Measurements from ENCODE around the gene EYS. TPM values are rescaled to one million over a fixed set of nuclear protein-coding genes. Genes with fewer than 3 reads are reported as not detected.

Gene EYS
- total and polyA plus RNA-seq, 2 of the 13 experiments (the other 11 are each of a cell fraction or from before 2014, with no cell fraction given), result 0.04 to 0.07 TPM

DNA sequence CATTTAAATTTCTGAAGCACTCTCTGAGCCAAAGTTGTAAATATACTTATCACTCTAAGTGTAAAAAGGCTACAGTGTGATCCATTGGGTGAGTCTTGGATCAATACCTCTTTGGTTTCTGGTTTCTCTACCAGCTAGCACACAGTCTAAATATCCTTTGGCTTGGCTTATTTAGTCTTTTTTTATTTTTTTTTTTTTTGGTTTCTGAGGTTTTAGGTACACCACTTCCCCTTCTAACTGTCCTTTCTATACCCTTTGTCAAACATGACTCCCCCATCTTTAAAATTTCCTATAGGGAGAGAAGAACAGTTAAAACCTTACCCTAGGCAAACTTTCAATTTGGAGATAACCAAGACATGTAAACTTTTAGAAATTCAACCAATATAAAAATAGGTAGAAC, 1692.4 kb downstream of the EYS start (continued):
- TF ChIP-seq, protein P1, sequence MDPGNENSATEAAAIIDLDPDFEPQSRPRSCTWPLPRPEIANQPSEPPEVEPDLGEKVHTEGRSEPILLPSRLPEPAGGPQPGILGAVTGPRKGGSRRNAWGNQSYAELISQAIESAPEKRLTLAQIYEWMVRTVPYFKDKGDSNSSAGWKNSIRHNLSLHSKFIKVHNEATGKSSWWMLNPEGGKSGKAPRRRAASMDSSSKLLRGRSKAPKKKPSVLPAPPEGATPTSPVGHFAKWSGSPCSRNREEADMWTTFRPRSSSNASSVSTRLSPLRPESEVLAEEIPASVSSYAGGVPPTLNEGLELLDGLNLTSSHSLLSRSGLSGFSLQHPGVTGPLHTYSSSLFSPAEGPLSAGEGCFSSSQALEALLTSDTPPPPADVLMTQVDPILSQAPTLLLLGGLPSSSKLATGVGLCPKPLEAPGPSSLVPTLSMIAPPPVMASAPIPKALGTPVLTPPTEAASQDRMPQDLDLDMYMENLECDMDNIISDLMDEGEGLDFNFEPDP (CRISPR knock-in tag; conservative IDR thresholded peaks at IDR 0.05), result no peak
- no peak for TF ChIP-seq ZNF589 (CRISPR knock-in tag; conservative IDR thresholded peaks at IDR 0.05)
- no peak for TF ChIP-seq ARNT (IDR thresholded peaks at IDR 0.05)
- TF ChIP-seq, protein P2, sequence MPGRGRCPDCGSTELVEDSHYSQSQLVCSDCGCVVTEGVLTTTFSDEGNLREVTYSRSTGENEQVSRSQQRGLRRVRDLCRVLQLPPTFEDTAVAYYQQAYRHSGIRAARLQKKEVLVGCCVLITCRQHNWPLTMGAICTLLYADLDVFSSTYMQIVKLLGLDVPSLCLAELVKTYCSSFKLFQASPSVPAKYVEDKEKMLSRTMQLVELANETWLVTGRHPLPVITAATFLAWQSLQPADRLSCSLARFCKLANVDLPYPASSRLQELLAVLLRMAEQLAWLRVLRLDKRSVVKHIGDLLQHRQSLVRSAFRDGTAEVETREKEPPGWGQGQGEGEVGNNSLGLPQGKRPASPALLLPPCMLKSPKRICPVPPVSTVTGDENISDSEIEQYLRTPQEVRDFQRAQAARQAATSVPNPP (CRISPR knock-in tag; IDR thresholded peaks at IDR 0.05), result no peak

DNA sequence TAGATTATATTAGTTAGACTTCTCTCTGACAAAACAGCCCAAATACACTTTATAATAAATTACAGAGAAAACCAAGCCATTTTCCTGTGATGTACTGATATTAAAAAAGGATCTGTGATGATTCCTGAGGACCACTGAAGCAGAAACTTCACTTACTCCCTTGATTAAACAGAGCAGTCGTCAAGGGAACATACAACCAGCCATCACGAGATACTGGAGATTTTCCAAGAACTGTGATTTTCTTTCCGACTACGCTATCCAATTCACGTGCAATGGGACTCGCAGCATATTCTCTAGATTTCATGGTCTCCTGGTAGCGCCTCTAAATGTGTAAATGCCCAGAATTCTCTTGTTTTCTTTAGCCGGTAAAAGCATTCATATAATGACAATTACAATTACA, 1694.0 kb downstream of the EYS start:
- no peak overlapping the region for H2AFZ ChIP-seq (ENCODE audit: low read length)
- no peak for FAIRE-seq
- DNase-seq (ENCODE audit: low spot score), result no peak
- in situ Hi-C loops (cut with HindIII; ENCODE audit: extremely low pct_ligation_motif_present, low pct_unique_long_range_greater_than_20kb) (loop anchor here (5.0 kb wide), 1 partner anchor 319 kb away; no protein-coding TSS in a partner anchor), intact Hi-C loops (cut with micrococcal nuclease; ENCODE audit: unreplicated experiment) (loop anchor here (10.0 kb wide), 1 partner anchor 152 kb away; no protein-coding TSS in a partner anchor)
- no TSS peak for BruUV-seq (replicated peaks)
- H3K4me1 ChIP-seq (ENCODE audit: insufficient read depth, low read length), result no peaks in the 10 kb centered on the region
- 45% methylated on average over 8 of the region's 8 CpGs for WGBS (ENCODE audit: low lambda C conversion rate)
- H3K9me3 ChIP-seq (ENCODE audit: low read length), result no peaks in the 10 kb centered on the region
- no peak overlapping the region for H3K4me3 ChIP-seq (replicated peaks in 1 of 3; ENCODE audit: insufficient read depth in 1 of 3, low read depth in 2 of 3, low read length in 3 of 3)
- H4K20me1 ChIP-seq (ENCODE audit: insufficient read depth, low read length), result no peaks in the 10 kb centered on the region
- H3K79me2 ChIP-seq (ENCODE audit: insufficient read depth, low read length), result no peaks in the 10 kb centered on the region
- POLR2A ChIA-PET, result no interaction called here
- no peak overlapping the region for H3K27ac ChIP-seq (ENCODE audit: extremely low read length, insufficient read depth, low read length)
- CTCF ChIA-PET (ENCODE audit: low intra/inter-chr PET ratio, low total read pairs), result interaction anchor here (5.3 kb wide), 1 partner anchor 317 kb away, joined by 61 read pairs; no protein-coding TSS in a partner anchor
- no peaks in the 10 kb centered on the region for H3K36me3 ChIP-seq (replicated peaks in 1 of 2; ENCODE audit: control insufficient read depth in 1 of 2, insufficient read depth in 2 of 2, low read length in 2 of 2)
- H3K4me2 ChIP-seq (ENCODE audit: low read depth, low read length), result no peak overlapping the region
- H3K9ac ChIP-seq (ENCODE audit: insufficient read depth, low read depth, low read length), result no peak overlapping the region
- no peaks in the 10 kb centered on the region; a peak in 1 of 5 replicates for H3K27me3 ChIP-seq (ENCODE audit: control insufficient read depth in 1 of 2, insufficient read depth in 2 of 2, low read length in 2 of 2)
- no peak for ATAC-seq
- TF ChIP-seq ATF7-NPFF (CRISPR knock-in tag; IDR thresholded peaks at IDR 0.05; ENCODE audit: low read depth) (no peak), ZNF160 (CRISPR knock-in tag; IDR thresholded peaks at IDR 0.05) (no peak), HNF4G (IDR thresholded peaks at IDR 0.05; ENCODE audit: borderline replicate concordance, low read depth, low read length) (no peak), HNF4G (CRISPR knock-in tag; IDR thresholded peaks at IDR 0.05; ENCODE audit: borderline replicate concordance, low read depth) (no peak), SRY (CRISPR knock-in tag; IDR thresholded peaks at IDR 0.05) (no peak), U2AF2 (IDR thresholded peaks at IDR 0.05; ENCODE audit: low read depth, low read length) (no peak), SMARCC2 (IDR thresholded peaks at IDR 0.05) (no peak), KLF13 (CRISPR knock-in tag; IDR thresholded peaks at IDR 0.05) (no peak)
- TF ChIP-seq, protein P3, sequence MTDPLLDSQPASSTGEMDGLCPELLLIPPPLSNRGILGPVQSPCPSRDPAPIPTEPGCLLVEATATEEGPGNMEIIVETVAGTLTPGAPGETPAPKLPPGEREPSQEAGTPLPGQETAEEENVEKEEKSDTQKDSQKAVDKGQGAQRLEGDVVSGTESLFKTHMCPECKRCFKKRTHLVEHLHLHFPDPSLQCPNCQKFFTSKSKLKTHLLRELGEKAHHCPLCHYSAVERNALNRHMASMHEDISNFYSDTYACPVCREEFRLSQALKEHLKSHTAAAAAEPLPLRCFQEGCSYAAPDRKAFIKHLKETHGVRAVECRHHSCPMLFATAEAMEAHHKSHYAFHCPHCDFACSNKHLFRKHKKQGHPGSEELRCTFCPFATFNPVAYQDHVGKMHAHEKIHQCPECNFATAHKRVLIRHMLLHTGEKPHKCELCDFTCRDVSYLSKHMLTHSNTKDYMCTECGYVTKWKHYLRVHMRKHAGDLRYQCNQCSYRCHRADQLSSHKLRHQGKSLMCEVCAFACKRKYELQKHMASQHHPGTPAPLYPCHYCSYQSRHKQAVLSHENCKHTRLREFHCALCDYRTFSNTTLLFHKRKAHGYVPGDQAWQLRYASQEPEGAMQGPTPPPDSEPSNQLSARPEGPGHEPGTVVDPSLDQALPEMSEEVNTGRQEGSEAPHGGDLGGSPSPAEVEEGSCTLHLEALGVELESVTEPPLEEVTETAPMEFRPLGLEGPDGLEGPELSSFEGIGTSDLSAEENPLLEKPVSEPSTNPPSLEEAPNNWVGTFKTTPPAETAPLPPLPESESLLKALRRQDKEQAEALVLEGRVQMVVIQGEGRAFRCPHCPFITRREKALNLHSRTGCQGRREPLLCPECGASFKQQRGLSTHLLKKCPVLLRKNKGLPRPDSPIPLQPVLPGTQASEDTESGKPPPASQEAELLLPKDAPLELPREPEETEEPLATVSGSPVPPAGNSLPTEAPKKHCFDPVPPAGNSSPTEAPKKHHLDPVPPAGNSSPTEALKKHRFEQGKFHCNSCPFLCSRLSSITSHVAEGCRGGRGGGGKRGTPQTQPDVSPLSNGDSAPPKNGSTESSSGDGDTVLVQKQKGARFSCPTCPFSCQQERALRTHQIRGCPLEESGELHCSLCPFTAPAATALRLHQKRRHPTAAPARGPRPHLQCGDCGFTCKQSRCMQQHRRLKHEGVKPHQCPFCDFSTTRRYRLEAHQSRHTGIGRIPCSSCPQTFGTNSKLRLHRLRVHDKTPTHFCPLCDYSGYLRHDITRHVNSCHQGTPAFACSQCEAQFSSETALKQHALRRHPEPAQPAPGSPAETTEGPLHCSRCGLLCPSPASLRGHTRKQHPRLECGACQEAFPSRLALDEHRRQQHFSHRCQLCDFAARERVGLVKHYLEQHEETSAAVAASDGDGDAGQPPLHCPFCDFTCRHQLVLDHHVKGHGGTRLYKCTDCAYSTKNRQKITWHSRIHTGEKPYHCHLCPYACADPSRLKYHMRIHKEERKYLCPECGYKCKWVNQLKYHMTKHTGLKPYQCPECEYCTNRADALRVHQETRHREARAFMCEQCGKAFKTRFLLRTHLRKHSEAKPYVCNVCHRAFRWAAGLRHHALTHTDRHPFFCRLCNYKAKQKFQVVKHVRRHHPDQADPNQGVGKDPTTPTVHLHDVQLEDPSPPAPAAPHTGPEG (CRISPR knock-in tag; IDR thresholded peaks at IDR 0.05), result no peak
- TF ChIP-seq, protein P4, sequence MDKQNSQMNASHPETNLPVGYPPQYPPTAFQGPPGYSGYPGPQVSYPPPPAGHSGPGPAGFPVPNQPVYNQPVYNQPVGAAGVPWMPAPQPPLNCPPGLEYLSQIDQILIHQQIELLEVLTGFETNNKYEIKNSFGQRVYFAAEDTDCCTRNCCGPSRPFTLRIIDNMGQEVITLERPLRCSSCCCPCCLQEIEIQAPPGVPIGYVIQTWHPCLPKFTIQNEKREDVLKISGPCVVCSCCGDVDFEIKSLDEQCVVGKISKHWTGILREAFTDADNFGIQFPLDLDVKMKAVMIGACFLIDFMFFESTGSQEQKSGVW (CRISPR knock-in tag; IDR thresholded peaks at IDR 0.05; ENCODE audit: borderline replicate concordance), result no peak
- TF ChIP-seq, protein P5, sequence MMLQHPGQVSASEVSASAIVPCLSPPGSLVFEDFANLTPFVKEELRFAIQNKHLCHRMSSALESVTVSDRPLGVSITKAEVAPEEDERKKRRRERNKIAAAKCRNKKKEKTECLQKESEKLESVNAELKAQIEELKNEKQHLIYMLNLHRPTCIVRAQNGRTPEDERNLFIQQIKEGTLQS (CRISPR knock-in tag; IDR thresholded peaks at IDR 0.05), result no peak

All from HepG2 (cell line).